ENCODE results near the gene FHIT.

- TF ChIP-seq EZH2 (IDR thresholded peaks at IDR 0.05; ENCODE audit: insufficient read depth, poor library complexity, severe bottlenecking): no peak
- no peak for TF ChIP-seq EZH2phosphoT487 (IDR thresholded peaks at IDR 0.05; ENCODE audit: insufficient read depth, low read depth)
Observed at GRCh38 chr3:59982510-59982909, 1268.7 kb downstream of the FHIT start.

All from GM23248 (cell line).